PC-3 (cell line): ENCODE data around the gene CSN1S1. TPM values are rescaled to one million over a fixed set of nuclear protein-coding genes. Genes with fewer than 3 reads are reported as not detected.

Experiments
- ATAC-seq: fragments of 200-7000 bp; cut with Tn5 transposase; 2 replicates; pipeline ENCODE4 v1.9.1; 2020; ENCODE audit warnings: mild to moderate bottlenecking, moderate library complexity
- BruUV-seq: library from RNA; stranded (reverse); fragments of 400-500 nt; replicated peaks from 2 replicates; lab custom pipeline; 2021; lab: Mats Ljungman, UMichigan
- CTCF ChIA-PET: fragments of 300-600 bp; sonication (Branson Sonifier 250); formaldehyde crosslinking; loops from one replicate; lab custom pipeline; 2022; ENCODE audit warnings: antibody characterized with exemption; lab: Charles Lee
- POLR2A ChIA-PET: fragments of 300-600 bp; sonication (Branson Sonifier 250); formaldehyde crosslinking; loops from one replicate; lab custom pipeline; 2022; ENCODE audit warnings: antibody characterized with exemption; ENCODE audit not compliant: unreplicated experiment; lab: Charles Lee
- DNase-seq: peaks from one replicate; pipeline ENCODE4 v3.0.0-alpha.2; 2015
- H2AFZ ChIP-seq: fragments of 300-600 bp; sonication (generic); 2 replicates; pipeline ENCODE4 v1.6.0; 2016; ENCODE audit warnings: antibody characterized with exemption, low read length
- H3F3A ChIP-seq: fragments of 300-600 bp; sonication (generic); one replicate; pipeline ENCODE4 v1.6.0; 2017; ENCODE audit warnings: antibody characterized with exemption, low read length, control low read depth, mild to moderate bottlenecking; ENCODE audit not compliant: unreplicated experiment
- H3K27ac ChIP-seq: fragments of 300-600 bp; sonication (generic); 2 replicates; pipeline ENCODE4 v1.5.1; 2016; ENCODE audit warnings: mild to moderate bottlenecking, low read length
- H3K27me3 ChIP-seq: fragments of 300-600 bp; sonication (generic); 2 replicates; pipeline ENCODE4 v1.6.1; 2016; ENCODE audit warnings: low read length, mixed read lengths
- H3K36me3 ChIP-seq: fragments of 300-600 bp; sonication (generic); 2 replicates; pipeline ENCODE4 v1.6.1; 2016; ENCODE audit warnings: low read depth, mixed run types, low read length, mixed read lengths
- H3K4me1 ChIP-seq: fragments of 300-600 bp; sonication (generic); 2 replicates; pipeline ENCODE4 v1.5.1; 2016; ENCODE audit warnings: low read length; ENCODE audit not compliant: insufficient read depth
- H3K4me2 ChIP-seq: fragments of 300-600 bp; sonication (generic); 2 replicates; pipeline ENCODE4 v1.6.0; 2016; ENCODE audit warnings: low read length
- H3K4me3 ChIP-seq: fragments of 300-600 bp; sonication (generic); 2 replicates; pipeline ENCODE4 v1.5.1; 2016; ENCODE audit warnings: mild to moderate bottlenecking, low read length, mixed read lengths
- H3K79me2 ChIP-seq: fragments of 300-600 bp; sonication (generic); 2 replicates; pipeline ENCODE4 v1.6.1; 2017; ENCODE audit warnings: low read length, mixed read lengths
- H3K9ac ChIP-seq: fragments of 300-600 bp; sonication (generic); 2 replicates; pipeline ENCODE4 v1.6.0; 2016; ENCODE audit warnings: mild to moderate bottlenecking, low read length
- H3K9me2 ChIP-seq: fragments of 300-600 bp; sonication (generic); replicated peaks from 2 replicates; pipeline ENCODE4 v1.6.1; 2016; ENCODE audit warnings: mixed run types, low read length, mixed read lengths
- H3K9me3 ChIP-seq: fragments of 300-600 bp; sonication (generic); 2 replicates; pipeline ENCODE4 v1.6.1; 2016; ENCODE audit warnings: low read length, mixed read lengths
- H4K20me1 ChIP-seq: fragments of 300-600 bp; sonication (generic); 2 replicates; pipeline ENCODE4 v1.6.1; 2016; ENCODE audit warnings: low read length, mixed read lengths
- EZH2 ChIP-seq: fragments of 300-600 bp; sonication (generic); IDR thresholded peaks from one replicate; pipeline ENCODE4 v1.6.1; 2017; ENCODE audit warnings: antibody characterized with exemption, mild to moderate bottlenecking, low read length; ENCODE audit not compliant: unreplicated experiment
- EZH2phosphoT487 ChIP-seq: fragments of 300-600 bp; sonication (generic); IDR thresholded peaks from 2 replicates; pipeline ENCODE4 v1.6.1; 2018; ENCODE audit warnings: mild to moderate bottlenecking, antibody characterized with exemption, low read length, borderline replicate concordance
- intact Hi-C: fragments of 100-400 bp; cut with micrococcal nuclease; formaldehyde crosslinking; loops from 2 replicates; pipeline ENCODE4 v1.9.0; 2023
- total RNA-seq: library from RNA; depleted of rRNA; stranded (reverse); fragments of >200 nt; gene quantifications from 2 replicates; pipeline ENCODE4 v1.2.3, GENCODE V29; 2014
- TF ChIP-seq, protein P1 (sequence below): fragments of 300-600 bp; sonication (generic); conservative IDR thresholded peaks from 2 replicates; pipeline ENCODE4 v1.5.1; 2017; ENCODE audit warnings: antibody characterized with exemption, low read depth, mild to moderate bottlenecking, low read length

CSN1S1 gene
- total RNA-seq, 1 experiment from 2014 or later, result not detected

DNA sequence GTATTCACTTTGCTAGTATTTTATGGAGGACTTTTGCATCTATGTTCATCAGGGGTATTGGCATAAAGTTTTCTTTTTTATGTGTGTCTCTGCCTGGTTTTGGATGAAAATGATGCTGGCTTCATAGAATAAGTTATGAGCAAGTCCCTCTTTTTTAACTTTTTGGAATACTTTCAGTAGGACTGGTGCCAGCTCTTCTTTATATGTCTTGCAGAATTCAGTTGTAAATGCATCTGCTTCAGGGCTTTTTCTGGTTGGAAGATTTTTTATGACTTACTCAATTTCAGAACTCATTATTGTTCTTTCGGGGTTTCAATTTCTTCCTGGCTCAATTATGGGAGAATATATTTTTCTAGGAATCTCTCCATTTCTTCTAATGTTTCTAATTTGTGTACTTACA is 43.8 kb downstream of the CSN1S1 start:
- no peaks in the 10 kb centered on the region for H4K20me1 ChIP-seq
- H3K36me3 ChIP-seq, result no peaks in the 10 kb centered on the region
- ChIA-PET POLR2A (no interaction called here), CTCF (no interaction called here)
- BruUV-seq, result no TSS peak
- no peak overlapping the region for H3K4me3 ChIP-seq
- DNase-seq (no peak), ATAC-seq (no peak)
- no peaks in the 10 kb centered on the region for H3K79me2 ChIP-seq
- H3K27me3 ChIP-seq, result peaks cover 49% of the 10 kb centered on the region
- no peak overlapping the region for H3K9ac ChIP-seq
- H3K9me2 ChIP-seq, result no peaks in the 10 kb centered on the region
- no peak overlapping the region for H3K4me2 ChIP-seq
- H3F3A ChIP-seq, result no peaks in the 10 kb centered on the region
- intact Hi-C loops, result no loop called here
- TF ChIP-seq, protein P1, sequence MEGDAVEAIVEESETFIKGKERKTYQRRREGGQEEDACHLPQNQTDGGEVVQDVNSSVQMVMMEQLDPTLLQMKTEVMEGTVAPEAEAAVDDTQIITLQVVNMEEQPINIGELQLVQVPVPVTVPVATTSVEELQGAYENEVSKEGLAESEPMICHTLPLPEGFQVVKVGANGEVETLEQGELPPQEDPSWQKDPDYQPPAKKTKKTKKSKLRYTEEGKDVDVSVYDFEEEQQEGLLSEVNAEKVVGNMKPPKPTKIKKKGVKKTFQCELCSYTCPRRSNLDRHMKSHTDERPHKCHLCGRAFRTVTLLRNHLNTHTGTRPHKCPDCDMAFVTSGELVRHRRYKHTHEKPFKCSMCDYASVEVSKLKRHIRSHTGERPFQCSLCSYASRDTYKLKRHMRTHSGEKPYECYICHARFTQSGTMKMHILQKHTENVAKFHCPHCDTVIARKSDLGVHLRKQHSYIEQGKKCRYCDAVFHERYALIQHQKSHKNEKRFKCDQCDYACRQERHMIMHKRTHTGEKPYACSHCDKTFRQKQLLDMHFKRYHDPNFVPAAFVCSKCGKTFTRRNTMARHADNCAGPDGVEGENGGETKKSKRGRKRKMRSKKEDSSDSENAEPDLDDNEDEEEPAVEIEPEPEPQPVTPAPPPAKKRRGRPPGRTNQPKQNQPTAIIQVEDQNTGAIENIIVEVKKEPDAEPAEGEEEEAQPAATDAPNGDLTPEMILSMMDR, result no peak
- TF ChIP-seq EZH2 (no peak), EZH2phosphoT487 (no peak)
- no peaks in the 10 kb centered on the region for H3K4me1 ChIP-seq
- no peaks in the 10 kb centered on the region for H3K9me3 ChIP-seq
- H2AFZ ChIP-seq, result no peak overlapping the region
- H3K27ac ChIP-seq, result no peak overlapping the region

DNA sequence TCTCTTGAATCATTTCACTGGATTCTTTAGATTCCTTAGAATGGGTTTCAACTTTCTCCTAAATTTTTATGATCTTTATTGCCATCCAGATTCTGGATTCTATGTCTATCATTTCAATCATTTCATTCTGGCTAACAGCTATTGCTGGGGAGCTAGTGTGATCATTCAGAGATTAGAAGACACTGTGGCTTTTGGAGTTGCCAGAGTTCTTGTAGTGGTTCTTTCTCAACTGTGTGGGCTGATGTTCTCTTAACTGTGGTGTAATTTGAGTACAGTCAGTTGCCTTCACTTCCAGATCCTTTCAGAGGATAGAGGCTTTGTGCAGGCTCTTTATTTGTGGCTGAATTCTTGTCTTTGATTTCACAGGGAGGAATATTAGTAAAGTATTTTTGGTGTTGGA is 46.7 kb downstream of the CSN1S1 start:
- Histone ChIP-seq H3K27me3 (peaks cover 46% of the 10 kb centered on the region), H3K27ac (no peak overlapping the region), H3K9me2 (no peaks in the 10 kb centered on the region), H3K4me3 (no peak overlapping the region), H2AFZ (no peak overlapping the region), H3F3A (no peaks in the 10 kb centered on the region), H4K20me1 (no peaks in the 10 kb centered on the region), H3K36me3 (no peaks in the 10 kb centered on the region), H3K9ac (no peak overlapping the region), H3K79me2 (no peaks in the 10 kb centered on the region), H3K4me1 (no peaks in the 10 kb centered on the region), H3K9me3 (no peaks in the 10 kb centered on the region), H3K4me2 (no peak overlapping the region)
- no peak for DNase-seq
- TF ChIP-seq EZH2phosphoT487 (no peak), EZH2 (no peak)
- TF ChIP-seq, protein P1, result no peak
- ChIA-PET POLR2A (no interaction called here), CTCF (no interaction called here)
- no TSS peak for BruUV-seq
- no peak for ATAC-seq
- intact Hi-C loops, result no loop called here

DNA sequence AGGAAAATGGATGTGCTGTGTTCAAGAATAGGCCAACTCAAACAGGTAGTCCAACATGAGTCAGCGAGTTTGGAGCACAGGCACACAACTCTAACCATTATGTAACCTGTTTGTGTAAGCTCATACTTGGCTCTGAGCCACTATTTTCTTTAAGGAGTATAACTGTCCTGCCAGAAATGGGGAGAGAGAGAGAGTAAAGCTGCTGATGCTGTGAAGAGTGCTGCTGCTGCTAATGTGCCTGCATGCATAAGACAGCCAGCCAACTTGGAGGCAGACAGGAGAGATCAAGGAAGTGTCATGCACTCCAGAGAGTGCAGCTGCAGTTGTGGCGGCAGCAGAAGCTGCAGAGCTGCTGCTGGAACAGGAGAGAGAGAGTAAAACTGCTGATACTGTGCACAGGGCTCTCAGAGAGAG is 53.2 kb downstream of the CSN1S1 start:
- ATAC-seq (peak; percentile 64), DNase-seq (peak; percentile 79)
- BruUV-seq, result no TSS peak
- H3F3A ChIP-seq, result no peaks in the 10 kb centered on the region
- no peaks in the 10 kb centered on the region for H3K9me2 ChIP-seq
- H3K27me3 ChIP-seq, result 0 out of 2 replicates have a peak, but pooled peaks cover under 1% of the 10 kb centered on the region
- H3K27ac ChIP-seq, result no peak overlapping the region
- H3K79me2 ChIP-seq, result no peaks in the 10 kb centered on the region
- TF ChIP-seq, protein P1, result no peak
- no peak for TF ChIP-seq EZH2
- TF ChIP-seq EZH2phosphoT487, result no peak
- H3K9me3 ChIP-seq, result no peaks in the 10 kb centered on the region
- H2AFZ ChIP-seq, result peak overlapping the region; percentile 41; the same call in 1 of the 2 replicates
- peaks cover 4% of the 10 kb centered on the region; the same call in 1 of the 2 replicates for H3K4me1 ChIP-seq
- ChIA-PET CTCF (no interaction called here), POLR2A (no interaction called here)
- intact Hi-C loops, result no loop called here
- no peak overlapping the region for H3K4me3 ChIP-seq
- H4K20me1 ChIP-seq, result no peaks in the 10 kb centered on the region
- H3K9ac ChIP-seq, result no peak overlapping the region
- H3K36me3 ChIP-seq, result no peaks in the 10 kb centered on the region
- no peak overlapping the region for H3K4me2 ChIP-seq
